HG02759 (cell line): Measurements from ENCODE around the gene AP2A2.
"Not testable (repeated sequence)": the region's sequence is repeated elsewhere in the genome, so short reads cannot be mapped to it uniquely, and the experiment has no call there.

Experiments
- ATAC-seq: cut with Tn5 transposase; IDR thresholded peaks from one replicate; pipeline ENCODE4 v1.9.1; 2021; ENCODE audit warnings: mild to moderate bottlenecking, moderate library complexity; ENCODE audit not compliant: unreplicated experiment

Gene AP2A2

DNA sequence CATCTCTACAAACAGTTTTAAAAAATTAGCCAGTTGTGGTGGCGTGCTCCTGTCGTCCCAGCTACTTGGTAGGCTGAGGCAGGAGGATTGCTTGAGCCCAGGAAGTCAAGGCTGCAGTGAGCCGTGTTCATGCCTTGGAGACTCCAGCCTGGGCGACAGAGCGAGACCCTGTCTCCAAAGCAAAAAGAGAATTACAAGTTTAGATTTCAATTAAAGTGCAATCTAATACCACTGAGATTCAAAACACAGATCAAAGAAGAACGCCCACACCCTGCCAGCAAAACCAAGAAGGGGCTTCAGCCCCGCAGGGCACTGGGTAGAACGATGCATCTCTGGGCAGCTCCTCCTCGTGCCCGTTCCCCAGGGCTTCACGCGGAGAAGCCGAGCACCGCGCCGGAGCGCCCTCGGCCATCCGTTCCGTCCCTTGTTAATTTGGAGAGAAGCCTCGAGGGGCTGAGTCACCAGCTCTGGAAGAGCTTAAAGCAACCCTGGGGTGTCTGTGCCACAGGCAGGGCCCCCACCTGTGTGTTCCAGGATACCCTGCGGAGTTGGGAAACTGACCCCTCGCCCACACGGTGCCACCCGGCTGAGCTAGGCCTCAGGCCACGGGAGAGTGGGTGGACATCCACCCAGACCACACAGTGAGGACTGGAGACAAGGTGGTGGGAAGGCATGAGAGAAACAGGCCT lies 47.0 kb downstream of the AP2A2 start:
- ATAC-seq, result no peak

DNA sequence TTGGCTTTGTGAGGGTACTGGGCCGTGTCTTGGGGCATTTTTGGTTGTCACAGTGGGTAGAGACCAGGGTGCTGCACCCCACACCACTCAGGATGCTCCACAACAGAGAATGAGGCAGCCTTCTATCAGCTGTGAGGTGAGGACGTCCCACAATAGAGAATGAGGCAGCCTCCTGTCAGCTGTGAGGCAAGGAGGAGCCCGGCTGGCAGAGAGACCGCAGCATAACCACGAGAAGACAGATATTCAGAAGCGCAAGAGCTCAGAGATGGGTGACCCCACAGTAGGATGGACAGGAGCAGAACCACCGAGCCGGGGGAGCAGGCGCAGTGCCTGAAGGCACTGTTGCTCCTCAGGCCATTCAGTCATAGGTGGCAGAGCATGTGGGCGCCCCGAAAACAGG lies 47.6 kb downstream of the AP2A2 start:
- no peak for ATAC-seq

GRCh38 chr11:975376-975775 lies 49.7 kb downstream of the AP2A2 start:
- ATAC-seq, result not testable (repeated sequence)

DNA sequence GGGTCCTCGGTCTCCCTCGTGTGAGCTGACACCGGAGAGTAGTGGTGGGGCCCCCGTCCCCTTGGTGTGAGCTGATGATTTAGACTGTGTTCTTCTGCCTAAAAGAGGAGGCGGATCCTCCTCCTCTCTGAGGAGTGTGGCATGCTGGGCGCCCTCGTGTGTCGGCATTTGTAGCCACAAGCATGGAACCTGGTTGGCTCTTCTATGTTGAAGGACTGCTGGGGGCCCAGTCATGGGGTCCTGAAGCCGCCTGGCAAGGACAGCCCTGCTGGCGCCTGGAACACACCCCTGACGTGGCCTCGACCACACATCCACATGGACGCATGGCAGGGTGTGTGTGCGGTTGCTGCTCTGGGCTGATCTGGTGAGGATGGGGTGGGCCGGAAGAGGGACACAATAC lies 50.2 kb downstream of the AP2A2 start:
- no peak for ATAC-seq

- no peak for ATAC-seq
Observed at GRCh38 chr11:976431-977160, 50.9 kb downstream of the AP2A2 start.

DNA sequence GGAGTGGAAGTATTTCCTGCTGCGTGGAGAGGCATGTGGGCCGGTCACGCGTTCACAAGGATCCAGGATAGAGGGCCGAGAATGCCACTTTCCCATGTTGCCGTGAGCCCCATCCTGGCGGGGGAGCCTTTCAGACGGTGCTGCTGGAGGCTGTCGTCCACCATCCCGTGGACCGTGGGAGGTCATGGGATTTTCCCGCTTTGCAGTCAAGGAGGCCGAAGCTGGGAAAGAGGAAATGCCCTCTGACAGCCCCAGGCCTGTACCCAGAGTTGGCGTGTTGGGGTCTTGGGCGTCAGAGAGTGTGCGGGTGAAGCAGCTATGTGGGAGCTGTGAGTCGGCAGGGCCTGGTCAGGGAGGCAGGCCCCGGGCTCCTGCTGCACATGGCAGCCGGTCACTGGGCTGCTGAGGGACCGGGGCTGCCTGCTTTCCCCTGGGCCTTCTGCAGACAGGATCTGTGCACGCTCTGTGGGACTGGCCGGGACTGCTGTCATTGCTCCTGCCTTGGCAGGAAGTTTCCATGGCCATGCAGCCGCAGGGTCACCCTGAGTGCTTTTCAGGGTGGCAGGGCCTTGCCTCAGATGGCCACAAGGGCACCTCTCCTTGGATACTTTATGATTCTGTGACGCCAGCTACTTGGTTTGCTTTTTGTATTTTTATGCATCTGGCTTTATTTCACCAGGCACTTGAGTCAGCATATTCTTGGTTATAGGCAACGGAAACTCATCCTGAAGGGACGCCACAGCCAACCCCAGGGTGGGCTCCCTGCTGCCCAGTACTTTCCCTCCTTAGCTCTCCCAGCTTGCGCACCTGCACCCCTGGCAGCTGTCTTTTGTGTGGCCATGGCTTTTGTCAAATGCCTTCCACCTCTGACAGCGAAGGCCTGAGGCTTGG lies 52.4 kb downstream of the AP2A2 start:
- ATAC-seq, result no peak

DNA sequence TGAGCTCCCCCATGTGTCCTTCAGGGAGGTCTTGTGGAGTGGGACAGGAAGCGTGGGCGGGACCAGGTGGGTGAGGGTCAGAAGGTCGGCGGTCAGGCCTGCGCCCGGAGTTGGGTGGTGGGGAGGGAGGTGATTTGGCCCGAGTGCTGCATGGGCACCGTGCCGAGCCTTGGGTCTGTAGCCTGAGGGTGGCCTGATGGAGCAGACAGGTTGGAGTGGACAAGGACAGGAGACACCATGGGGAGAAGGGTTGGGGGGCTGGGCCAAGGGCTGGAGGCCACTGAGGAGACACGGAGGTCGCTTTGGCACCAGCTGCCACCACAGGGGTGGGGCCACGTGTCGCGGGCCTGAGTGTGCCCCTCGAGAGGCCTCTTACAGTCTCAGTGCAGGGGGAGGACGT lies 53.1 kb downstream of the AP2A2 start:
- ATAC-seq, result no peak

DNA sequence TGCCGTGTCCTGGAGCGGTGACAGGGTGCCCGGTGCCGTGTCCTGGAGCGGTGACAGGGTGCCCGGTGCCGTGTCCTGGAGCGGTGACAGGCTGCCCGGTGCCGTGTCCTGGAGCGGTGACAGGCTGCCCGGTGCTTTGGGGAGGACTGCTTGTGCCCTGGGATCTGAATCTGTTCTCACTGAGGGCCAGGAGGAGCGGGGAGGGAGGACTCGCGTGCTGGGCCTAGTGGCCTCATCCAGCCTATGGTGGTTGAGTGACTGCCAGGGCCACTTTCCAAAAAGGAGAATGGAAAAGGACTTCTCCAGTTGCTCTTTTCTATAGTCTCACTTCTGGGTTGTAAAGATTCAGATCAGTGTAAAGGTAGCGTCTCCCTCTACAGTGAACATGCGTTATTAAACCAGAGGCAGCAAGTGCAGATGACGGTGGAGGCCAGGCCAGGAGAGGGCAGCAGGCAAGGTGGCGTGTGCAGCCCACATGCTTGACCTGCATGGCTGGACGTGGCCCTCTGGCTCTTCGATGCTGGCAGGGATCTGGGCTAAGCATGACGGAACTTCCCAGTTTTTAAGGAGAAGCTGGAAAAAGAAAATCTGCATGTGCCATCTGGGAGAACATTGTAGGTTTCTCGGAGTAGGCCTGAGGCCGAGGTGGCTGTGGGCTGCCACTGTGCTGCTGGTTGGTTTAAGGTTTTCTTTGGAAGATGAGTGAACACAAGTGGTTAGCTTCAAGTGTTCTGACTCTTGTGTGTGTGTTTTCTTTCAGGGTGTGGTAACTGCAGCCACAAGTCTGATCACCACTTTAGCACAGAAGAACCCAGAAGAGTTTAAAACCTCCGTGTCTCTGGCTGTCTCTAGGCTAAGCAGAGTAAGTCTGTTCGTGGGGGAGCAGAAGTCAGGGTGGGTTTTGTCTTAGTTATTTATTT lies 55.0 kb downstream of the AP2A2 start:
- no peak for ATAC-seq

GRCh38 chr11:981764-982163 lies 56.1 kb downstream of the AP2A2 start:
- ATAC-seq, result no peak

DNA sequence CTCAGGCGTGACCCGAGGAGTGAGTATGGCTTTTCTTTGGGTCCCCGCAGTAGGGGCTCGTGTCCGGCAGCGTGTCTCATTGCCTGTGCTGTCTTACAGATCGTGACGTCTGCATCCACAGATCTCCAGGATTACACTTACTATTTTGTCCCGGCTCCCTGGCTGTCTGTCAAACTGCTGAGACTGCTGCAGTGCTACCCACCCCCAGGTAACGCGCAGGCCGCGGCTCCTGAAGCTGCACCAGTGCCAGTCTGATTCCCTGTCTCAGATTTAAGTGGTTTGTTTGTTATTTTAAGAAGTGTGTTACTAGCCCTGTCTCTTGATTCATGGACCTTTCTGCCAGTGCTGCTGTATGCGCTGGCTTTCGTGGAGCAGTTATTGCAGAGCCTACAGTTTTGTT lies 58.9 kb downstream of the AP2A2 start:
- ATAC-seq, result no peak

DNA sequence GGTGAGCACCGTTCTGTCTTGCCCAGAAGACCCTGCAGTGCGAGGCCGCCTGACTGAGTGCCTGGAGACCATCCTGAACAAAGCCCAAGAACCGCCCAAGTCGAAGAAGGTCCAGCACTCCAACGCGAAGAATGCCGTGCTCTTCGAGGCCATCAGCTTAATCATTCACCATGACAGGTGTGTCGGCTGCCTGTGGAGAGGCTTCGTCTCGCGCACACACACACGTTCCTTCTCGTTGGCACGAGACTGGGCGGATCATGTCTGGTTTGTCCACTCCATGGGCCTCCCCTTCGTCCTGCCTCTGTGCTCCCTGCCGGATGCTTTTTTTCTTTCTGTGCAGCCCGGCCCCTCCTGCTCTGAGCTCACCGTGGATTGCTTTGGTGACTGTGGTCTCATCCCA lies 59.7 kb downstream of the AP2A2 start:
- ATAC-seq, result no peak

- ATAC-seq, result no peak
Observed at GRCh38 chr11:985848-986247, 60.2 kb downstream of the AP2A2 start.

DNA sequence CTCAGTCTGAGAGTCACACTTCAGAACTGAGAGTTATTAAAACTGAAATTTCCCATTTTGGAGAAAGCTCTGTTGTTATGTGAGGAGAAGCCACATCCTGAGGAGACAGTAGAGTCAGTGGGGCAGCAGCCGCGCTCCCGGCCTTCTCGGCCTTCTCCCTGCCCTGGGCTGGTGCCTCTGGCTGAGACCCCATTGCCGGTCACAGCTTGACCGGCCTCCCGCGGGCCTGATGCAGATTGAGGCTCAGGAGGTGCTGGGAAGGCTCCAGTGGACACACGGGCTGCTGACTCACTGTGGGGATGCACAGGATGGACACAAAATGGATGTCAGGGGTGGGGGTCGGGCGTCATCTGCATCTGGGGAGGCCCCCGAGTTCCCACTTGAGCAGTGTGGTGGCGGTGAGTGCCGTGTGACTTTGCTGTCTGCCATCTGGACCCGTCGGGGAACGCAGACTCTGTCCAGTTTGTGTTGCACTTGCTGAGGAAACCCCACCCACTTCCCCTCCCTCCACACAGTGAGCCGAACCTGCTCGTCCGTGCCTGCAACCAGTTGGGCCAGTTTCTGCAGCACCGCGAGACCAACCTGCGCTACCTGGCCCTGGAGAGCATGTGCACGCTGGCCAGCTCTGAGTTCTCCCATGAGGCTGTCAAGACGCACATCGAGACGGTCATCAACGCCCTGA lies 60.7 kb downstream of the AP2A2 start:
- no peak for ATAC-seq

DNA sequence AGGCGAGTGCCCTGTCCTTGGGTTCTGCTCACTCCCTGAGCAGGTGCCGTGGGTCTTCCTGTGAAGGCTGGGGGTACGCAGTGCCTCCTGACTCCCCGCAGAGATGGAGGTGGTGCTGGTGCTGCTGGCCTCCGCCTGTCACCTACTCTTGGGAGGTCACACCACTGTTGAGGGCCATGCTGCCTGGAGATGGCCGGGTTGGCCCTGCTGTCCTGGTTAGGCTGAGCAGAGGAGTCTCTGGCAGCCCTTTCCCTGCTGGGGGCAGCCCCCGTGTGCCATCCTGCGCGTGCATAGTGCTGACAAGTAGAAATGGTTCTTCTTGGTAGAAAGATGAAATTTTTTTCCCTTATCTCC lies 61.3 kb downstream of the AP2A2 start:
- no peak for ATAC-seq

DNA sequence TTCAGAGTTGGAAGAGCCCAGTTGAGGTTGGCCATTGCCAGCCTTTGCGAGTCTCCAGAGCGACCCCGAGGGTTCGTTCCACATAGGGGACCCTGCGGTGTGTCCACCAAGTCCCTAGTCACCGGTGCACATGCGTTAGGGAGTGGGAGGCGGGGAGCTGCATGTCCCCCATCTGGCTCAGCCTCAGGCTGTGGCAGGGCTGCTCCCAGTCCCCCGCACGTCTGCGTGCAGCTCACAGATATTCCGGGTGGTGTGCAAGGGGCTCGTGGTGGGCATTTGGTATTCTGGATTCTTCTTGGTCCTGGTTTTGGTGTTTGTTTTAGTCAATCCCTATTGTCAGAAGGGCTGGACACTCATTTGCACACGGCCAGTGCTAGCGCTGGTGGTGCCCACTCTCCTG lies 62.0 kb downstream of the AP2A2 start:
- ATAC-seq, result no peak

GRCh38 chr11:990101-990500 lies 64.4 kb downstream of the AP2A2 start:
- ATAC-seq, result no peak

DNA sequence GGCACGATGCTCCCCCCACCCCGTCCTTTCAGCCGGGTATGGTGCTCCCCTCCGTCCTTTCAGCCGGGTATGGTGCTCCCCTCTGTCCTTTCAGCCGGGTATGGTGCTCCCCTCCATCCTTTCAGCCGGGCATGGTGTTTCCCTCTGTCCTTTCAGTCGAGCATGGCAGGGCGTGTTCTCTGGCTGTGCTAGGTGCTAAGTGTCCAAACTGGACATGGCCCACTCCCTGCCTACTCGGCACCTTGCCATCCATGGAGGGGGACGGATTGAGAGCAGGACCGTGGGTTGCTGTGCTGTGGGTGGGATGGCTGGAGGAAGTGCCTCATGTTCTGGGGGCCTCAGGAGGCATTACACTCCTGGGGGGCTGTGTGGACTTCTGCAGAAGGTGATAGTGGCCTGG lies 65.4 kb downstream of the AP2A2 start:
- no peak for ATAC-seq

DNA sequence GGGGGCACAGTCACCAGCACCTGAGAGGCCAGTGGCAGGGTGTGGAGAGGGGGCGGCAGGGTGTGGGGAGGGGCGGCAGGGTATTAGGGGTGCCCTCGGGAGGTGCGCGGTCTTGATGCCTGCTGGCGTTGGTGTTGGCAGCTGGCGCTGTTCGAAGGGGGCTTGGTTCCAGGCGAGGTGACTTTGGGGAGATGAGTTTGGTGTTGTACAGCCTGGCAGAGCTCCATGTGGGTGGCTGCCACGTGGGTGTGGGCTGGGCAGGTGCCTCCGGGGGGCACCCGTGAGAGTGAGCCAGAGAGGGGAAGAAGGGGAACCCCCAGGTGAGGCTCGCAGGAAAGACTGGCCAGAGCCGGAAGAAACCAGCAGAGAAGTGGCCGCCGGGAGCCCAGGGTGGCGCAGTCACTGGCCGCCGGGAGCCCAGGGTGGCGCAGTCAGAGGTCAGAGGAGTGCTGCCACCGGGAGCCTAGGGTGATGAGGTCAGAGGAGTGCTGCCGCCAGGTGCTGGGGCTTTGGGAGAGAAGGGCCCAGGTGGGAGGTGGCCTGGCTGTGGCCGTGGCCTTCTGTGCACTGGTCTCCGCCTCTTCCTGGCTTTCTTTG lies 66.1 kb downstream of the AP2A2 start:
- ATAC-seq, result no peak

GRCh38 chr11:992577-992976 lies 66.9 kb downstream of the AP2A2 start:
- ATAC-seq, result no peak

DNA sequence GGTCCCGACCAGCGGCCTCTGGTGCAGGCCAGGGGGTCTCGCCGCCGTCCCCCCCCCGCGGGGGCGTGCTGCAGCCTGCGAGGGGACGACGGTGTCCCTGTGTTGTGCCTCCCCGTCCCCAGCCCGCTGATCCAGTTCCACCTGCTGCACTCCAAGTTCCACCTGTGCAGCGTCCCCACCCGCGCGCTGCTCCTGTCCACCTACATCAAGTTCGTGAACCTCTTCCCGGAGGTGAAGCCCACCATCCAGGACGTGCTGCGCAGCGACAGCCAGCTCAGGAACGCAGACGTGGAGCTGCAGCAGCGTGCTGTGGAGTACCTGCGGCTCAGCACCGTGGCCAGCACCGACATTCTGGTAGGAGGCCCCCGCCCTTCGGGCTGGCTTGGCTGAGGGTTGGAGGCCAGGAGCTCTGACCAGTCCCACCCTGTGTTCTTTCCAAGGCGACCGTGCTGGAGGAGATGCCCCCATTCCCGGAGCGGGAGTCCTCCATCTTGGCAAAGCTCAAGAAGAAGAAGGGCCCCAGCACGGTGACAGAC lies 68.0 kb downstream of the AP2A2 start:
- no peak for ATAC-seq
